Endothelial cell of umbilical vein (primary cell): ENCODE data around the gene DAO. TPM values are rescaled to one million over a fixed set of nuclear protein-coding genes. Genes with fewer than 3 reads are reported as not detected.

ENCODE experiments used
- BruUV-seq: library from RNA; stranded (reverse); fragments of 400-500 nt; replicated peaks from 2 replicates; lab custom pipeline; 2021; lab: Mats Ljungman, UMichigan
- CTCF ChIA-PET: fragments of 300-600, 350-600 bp; sonication (Branson Sonifier 250); formaldehyde crosslinking; loops from one replicate; lab custom pipeline; 2021; ENCODE audit warnings: antibody characterized with exemption, inconsistent platforms; lab: Charles Lee
- POLR2A ChIA-PET: fragments of 300-600, 350-600 bp; sonication (Branson Sonifier 250); formaldehyde crosslinking; loops from one replicate; lab custom pipeline; 2021; ENCODE audit warnings: antibody characterized with exemption, inconsistent platforms; lab: Charles Lee
- DNase-seq: peaks from one replicate; pipeline ENCODE4 v3.0.0-alpha.2; 2011; ENCODE audit warnings: low read depth, low spot score
- FAIRE-seq: peaks from 2 replicates; lab custom pipeline; 2011; peaks lifted over from hg19 to GRCh38; lab: Jason Lieb, UNC
- H2AFZ ChIP-seq: 2 replicates; pipeline ENCODE4 v1.6.0; 2012; ENCODE audit warnings: low read depth, low read length, control low read depth, inconsistent platforms
- H3K27ac ChIP-seq: 2 replicates; pipeline ENCODE4 v1.5.1; 2011; ENCODE audit warnings: low read depth, mild to moderate bottlenecking, control low read depth, low read length, moderate library complexity; ENCODE audit not compliant: insufficient read depth
- H3K27me3 ChIP-seq, 2 experiments: 2 replicates each; pipeline versions ENCODE4 v1.6.0 to v1.6.1; 2011; ENCODE audit warnings: low read length in 2 of 2, mixed read lengths in 1 of 2; ENCODE audit not compliant: control insufficient read depth in 2 of 2, insufficient read depth in 2 of 2
- H3K36me3 ChIP-seq, 2 experiments: 2 replicates in 1 of 2; 3 replicates in 1 of 2; pipeline ENCODE4 v1.5.1; 2011; ENCODE audit warnings: low read length in 2 of 2, mild to moderate bottlenecking in 1 of 2, moderate library complexity in 1 of 2; ENCODE audit not compliant: control insufficient read depth in 2 of 2, insufficient read depth in 2 of 2; ENCODE audit errors: extremely low read depth in 1 of 2
- H3K4me1 ChIP-seq: 3 replicates; pipeline ENCODE4 v1.5.1; 2011; ENCODE audit warnings: mild to moderate bottlenecking, low read length; ENCODE audit not compliant: control insufficient read depth, insufficient read depth; ENCODE audit errors: extremely low read depth
- H3K4me2 ChIP-seq: 2 replicates; pipeline ENCODE4 v1.6.1; 2011; ENCODE audit warnings: low read length, control low read depth, mixed read lengths; ENCODE audit not compliant: insufficient read depth
- H3K4me3 ChIP-seq, 3 experiments: fragments of 200-600 bp in 1 of 3; sonication (generic), shearing (Covaris generic) in 1 of 3; replicated peaks in 1 of 3; 2 replicates each; pipeline ENCODE4 v1.5.1; 2011 to 2016; ENCODE audit warnings: control low read depth in 3 of 3, low read length in 3 of 3, mild to moderate bottlenecking in 2 of 3, inconsistent platforms in 1 of 3, low read depth in 1 of 3, moderate library complexity in 1 of 3; ENCODE audit not compliant: insufficient read depth in 1 of 3
- H3K79me2 ChIP-seq: 2 replicates; pipeline ENCODE4 v1.6.0; 2012; ENCODE audit warnings: low read length, inconsistent platforms; ENCODE audit not compliant: control insufficient read depth, insufficient read depth
- H3K9ac ChIP-seq: replicated peaks from 2 replicates; pipeline ENCODE3; 2011; ENCODE audit warnings: low read length, control low read depth; ENCODE audit not compliant: insufficient read depth; ENCODE audit errors: extremely low read depth
- H3K9me1 ChIP-seq: replicated peaks from 3 replicates; pipeline ENCODE4 v1.6.0; 2011; ENCODE audit warnings: mild to moderate bottlenecking, low read length; ENCODE audit not compliant: control insufficient read depth, insufficient read depth; ENCODE audit errors: extremely low read depth
- H3K9me3 ChIP-seq: replicated peaks from 2 replicates; pipeline ENCODE4 v1.5.1; 2012; ENCODE audit warnings: low read length, inconsistent platforms; ENCODE audit not compliant: control insufficient read depth, insufficient read depth
- H4K20me1 ChIP-seq: replicated peaks from 2 replicates; pipeline ENCODE3; 2011; ENCODE audit warnings: mild to moderate bottlenecking, low read length; ENCODE audit not compliant: control insufficient read depth, insufficient read depth; ENCODE audit errors: extremely low read depth
- CTCF ChIP-seq, 2 donors: IDR thresholded peaks; 1 replicate in 1 of 2; 2 replicates in 1 of 2; pipeline ENCODE4 v1.5.1; 2011; ENCODE audit warnings: low read length in 2 of 2, mild to moderate bottlenecking in 2 of 2, moderate library complexity in 2 of 2, control low read depth in 1 of 2, inconsistent platforms in 1 of 2, low read depth in 1 of 2; ENCODE audit not compliant: insufficient read depth in 1 of 2; ENCODE audit errors: extremely low read depth in 1 of 2
- EZH2 ChIP-seq: IDR thresholded peaks from 2 replicates; pipeline ENCODE4 v1.6.1; 2012; ENCODE audit warnings: borderline replicate concordance, low read depth, mild to moderate bottlenecking, moderate library complexity, low read length, inconsistent platforms; ENCODE audit not compliant: severe bottlenecking
- FOS ChIP-seq: IDR thresholded peaks from 2 replicates; pipeline ENCODE4 v1.6.1; 2011; ENCODE audit warnings: mild to moderate bottlenecking, low read length, moderate library complexity, borderline replicate concordance; ENCODE audit not compliant: insufficient read depth
- JUN ChIP-seq: IDR thresholded peaks from 2 replicates; pipeline ENCODE4 v1.6.1; 2011; ENCODE audit warnings: borderline replicate concordance, low read depth; ENCODE audit not compliant: insufficient read length, insufficient read depth
- MYC ChIP-seq: IDR thresholded peaks from one replicate; pipeline ENCODE4 v1.6.1; 2011; ENCODE audit warnings: mild to moderate bottlenecking, low read depth, low read length
- POLR2AphosphoS5 ChIP-seq: IDR thresholded peaks from 2 replicates; pipeline ENCODE4 v1.6.1; 2012; ENCODE audit warnings: low read depth, mild to moderate bottlenecking, control low read depth, low read length, moderate library complexity; ENCODE audit not compliant: insufficient read depth
- dilution Hi-C: fragments of 300-500 bp; cut with MboI; formaldehyde crosslinking; loops from one replicate; pipeline ENCODE4 v1.15.0; 2019; ENCODE audit warnings: low sequenced_read_pairs; ENCODE audit not compliant: extremely low pct_ligation_motif_present
- intact Hi-C: fragments of 100-400 bp; cut with micrococcal nuclease; formaldehyde crosslinking; loops from one replicate; pipeline ENCODE4 v1.10.0; 2022
- polyA plus RNA-seq, 4 experiments: library from polyadenylated mRNA; depleted of rRNA in 3 of 4; stranded (reverse) in 3 of 4; unstranded in 1 of 4; fragments of >200 nt; gene quantifications; 2 replicates each; pipeline versions ENCODE4 v1.2.1 to v1.2.3, GENCODE V29; 2011 to 2012; ENCODE audit warnings: missing spikeins in 1 of 4
- total RNA-seq: library from RNA; stranded (reverse); gene quantifications from 2 replicates; pipeline ENCODE4 v1.2.3, GENCODE V29; 2021
- TF ChIP-seq, protein P1 (sequence below): IDR thresholded peaks from 2 replicates; pipeline ENCODE4 v1.6.1; 2011; ENCODE audit not compliant: insufficient read depth, insufficient read length

DAO gene
- total and polyA plus RNA-seq, 2 donors (not counting 3 experiments of a cell fraction or from before 2014, with no cell fraction given), result not detected

DNA sequence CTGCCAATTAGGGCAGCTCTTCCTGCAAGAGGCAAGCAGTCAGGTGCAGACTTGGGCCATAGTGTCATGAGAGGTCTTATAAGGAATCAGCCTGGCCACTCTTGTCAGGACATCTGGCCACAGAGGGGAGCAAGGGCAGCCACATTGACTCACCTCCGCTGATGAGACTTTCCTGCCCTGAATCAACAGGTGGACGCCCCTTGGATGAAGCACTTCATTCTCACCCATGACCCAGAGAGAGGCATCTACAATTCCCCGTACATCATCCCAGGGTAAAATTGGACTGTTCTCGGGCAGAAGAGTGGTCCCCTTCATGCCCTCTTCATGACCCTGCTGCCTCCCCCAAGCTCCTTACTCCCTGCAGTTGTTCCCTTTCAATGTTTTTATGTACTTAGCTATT is 16.9 kb downstream of the DAO start:
- no peak overlapping the region for H3K27ac ChIP-seq
- POLR2A ChIA-PET, result no interaction called here
- CTCF ChIA-PET, result interaction anchor here (1.2 kb wide), 1 partner anchor 12 kb away, joined by 5 read pairs; no protein-coding TSS in a partner anchor

More for the DNA sequence above, 16.9 kb downstream of the DAO start:
- no peak overlapping the region for H3K4me2 ChIP-seq
- H2AFZ ChIP-seq, result no peak overlapping the region
- H3K4me1 ChIP-seq, result no peaks in the 10 kb centered on the region
- FAIRE-seq (no peak), DNase-seq (no peak)
- no peak overlapping the region for H3K9ac ChIP-seq
- no peaks in the 10 kb centered on the region for H3K9me3 ChIP-seq
- H3K4me3 ChIP-seq, result no peak overlapping the region
- H3K9me1 ChIP-seq, result no peaks in the 10 kb centered on the region
- no peaks in the 10 kb centered on the region for H3K27me3 ChIP-seq
- no TSS peak for BruUV-seq
- intact Hi-C loops, result no loop called here
- H3K79me2 ChIP-seq, result no peaks in the 10 kb centered on the region
- TF ChIP-seq JUN, result no peak
- TF ChIP-seq FOS, result no peak
- TF ChIP-seq, protein P1, sequence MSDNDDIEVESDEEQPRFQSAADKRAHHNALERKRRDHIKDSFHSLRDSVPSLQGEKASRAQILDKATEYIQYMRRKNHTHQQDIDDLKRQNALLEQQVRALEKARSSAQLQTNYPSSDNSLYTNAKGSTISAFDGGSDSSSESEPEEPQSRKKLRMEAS, result no peak
- TF ChIP-seq MYC, result no peak
- no peak for TF ChIP-seq EZH2
- TF ChIP-seq POLR2AphosphoS5, result no peak
- TF ChIP-seq CTCF (IDR thresholded peaks at IDR 0.05; ENCODE audit: extremely low read depth in 1 of 2, insufficient read depth in 1 of 2, low read depth in 1 of 2, low read length in 2 of 2), result no peak
- no peaks in the 10 kb centered on the region for H3K36me3 ChIP-seq
- no peaks in the 10 kb centered on the region for H4K20me1 ChIP-seq
- dilution Hi-C loops, result no loop called here
